GM13977 (cell line): ENCODE results near the gene MIF4GD.

ENCODE experiments used
- DNase-seq: peaks from one replicate; pipeline ENCODE4 v3.0.0; 2012; ENCODE audit warnings: low spot score
- CTCF ChIP-seq: IDR thresholded peaks from 2 replicates; pipeline ENCODE4 v1.5.1; 2012; ENCODE audit warnings: mild to moderate bottlenecking, control low read depth; ENCODE audit not compliant: insufficient read depth; ENCODE audit errors: extremely low read depth, missing control alignments
- in situ Hi-C: fragments of 300-500 bp; cut with MboI; formaldehyde crosslinking; loops from one replicate; pipeline ENCODE4 v1.12.0; 2022; ENCODE audit warnings: low sequenced_read_pairs, low pct_unique_long_range_greater_than_20kb, mixed read lengths, inconsistent platforms; ENCODE audit not compliant: unreplicated experiment

MIF4GD gene

GRCh38 chr17:75245011-75245410, 26.0 kb downstream of the MIF4GD start:
- in situ Hi-C loops: no loop called here
- no peak for DNase-seq
- TF ChIP-seq CTCF: no peak

GRCh38 chr17:75244133-75244866, 26.7 kb downstream of the MIF4GD start:
- TF ChIP-seq CTCF: no peak
- no peak for DNase-seq
- in situ Hi-C loops: no loop called here

GRCh38 chr17:75242461-75243042, 28.5 kb downstream of the MIF4GD start:
- no peak for DNase-seq
- TF ChIP-seq CTCF: no peak
- in situ Hi-C loops: no loop called here

GRCh38 chr17:75241996-75242460, 29.0 kb downstream of the MIF4GD start:
- in situ Hi-C loops: no loop called here
- no peak for TF ChIP-seq CTCF
- DNase-seq: no peak

- in situ Hi-C loops: no loop called here
Measured at GRCh38 chr17:75241502-75241901, 29.5 kb downstream of the MIF4GD start.

GRCh38 chr17:75241143-75241430, 29.9 kb downstream of the MIF4GD start:
- TF ChIP-seq CTCF: no peak
- in situ Hi-C loops: no loop called here
- no peak for DNase-seq

More at GRCh38 chr17:75241502-75241901, 29.5 kb downstream of the MIF4GD start:
- no peak for TF ChIP-seq CTCF
- DNase-seq: no peak
